HepG2 (cell line): ENCODE results near the gene PM20D1. TPM values are rescaled to one million over a fixed set of nuclear protein-coding genes. Genes with fewer than 3 reads are reported as not detected.

ENCODE experiments used
- FOXP1 ChIP-seq, 2 experiments: fragments of 450-650 bp in 1 of 2; IDR thresholded peaks; 2 replicates each; pipeline ENCODE4 v1.6.1; 2017 to 2018; ENCODE audit warnings: antibody characterized with exemption in 1 of 2
- GTF3A ChIP-seq: sonication (generic); formaldehyde crosslinking; conservative IDR thresholded peaks from 2 replicates; pipeline ENCODE4 v1.4.0; 2020; ENCODE audit warnings: mild to moderate bottlenecking, missing genetic modification reagents
- KLF13 ChIP-seq: sonication (generic); formaldehyde crosslinking; IDR thresholded peaks from 2 replicates; pipeline ENCODE4 v1.4.0; 2020; ENCODE audit warnings: mild to moderate bottlenecking, missing genetic modification reagents
- MXI1 ChIP-seq: IDR thresholded peaks from 3 replicates; pipeline ENCODE4 v1.6.1; 2012; ENCODE audit warnings: low read depth, low read length, inconsistent platforms, borderline replicate concordance
- NAIF1 ChIP-seq: sonication (generic); formaldehyde crosslinking; IDR thresholded peaks from 2 replicates; pipeline ENCODE4 v1.5.0; 2020; ENCODE audit warnings: mild to moderate bottlenecking, missing genetic modification reagents, borderline replicate concordance
- RFX3 ChIP-seq: IDR thresholded peaks from 2 replicates; pipeline ENCODE4 v1.6.1; 2016; ENCODE audit warnings: missing biosample characterization, missing genetic modification reagents
- TBX2 ChIP-seq: sonication (generic); formaldehyde crosslinking; IDR thresholded peaks from 2 replicates; pipeline ENCODE4 v1.5.0; 2020; ENCODE audit warnings: missing genetic modification reagents, mild to moderate bottlenecking, borderline replicate concordance
- ZEB1 ChIP-seq: IDR thresholded peaks from 2 replicates; pipeline ENCODE4 v1.6.1; 2012; ENCODE audit warnings: mild to moderate bottlenecking, low read depth, inconsistent platforms; ENCODE audit not compliant: insufficient replicate concordance
- ZFY ChIP-seq: sonication (generic); formaldehyde crosslinking; IDR thresholded peaks from 2 replicates; pipeline ENCODE4 v1.4.0; 2020; ENCODE audit warnings: missing genetic modification reagents
- ZNF501 ChIP-seq: sonication (generic); formaldehyde crosslinking; IDR thresholded peaks from 2 replicates; pipeline ENCODE4 v1.5.1; 2020; ENCODE audit warnings: mild to moderate bottlenecking, moderate library complexity, missing genetic modification reagents
- ZNF878 ChIP-seq: sonication (generic); formaldehyde crosslinking; IDR thresholded peaks from 2 replicates; pipeline ENCODE4 v1.8.1; 2023; ENCODE audit warnings: mild to moderate bottlenecking, missing genetic modification reagents, moderate library complexity
- polyA plus RNA-seq, 8 experiments: library from polyadenylated mRNA; depleted of rRNA in 3 of 8; stranded (reverse) in 7 of 8; unstranded in 1 of 8; fragments of >200 nt; fragmentation: Illumina TruSeq in 4 of 8; extraction: Trizol in 4 of 8; gene quantifications; 2 replicates each; pipeline versions ENCODE4 v1.2.1 to v1.2.3, GENCODE V29; 2011 to 2016; ENCODE audit warnings: low read depth in 4 of 8, missing spikeins in 1 of 8, mixed read lengths in 1 of 8; ENCODE audit not compliant: insufficient read depth in 1 of 8
- total RNA-seq, 5 experiments: library from RNA; depleted of rRNA; stranded (reverse); fragments of >200 nt; fragmentation: Illumina TruSeq; extraction: Trizol; gene quantifications; 2 replicates each; pipeline ENCODE4 v1.2.3, GENCODE V29; 2016; ENCODE audit warnings: low read depth in 1 of 5
- TF ChIP-seq, protein P1 (sequence below): sonication (generic); formaldehyde crosslinking; IDR thresholded peaks from 2 replicates; pipeline ENCODE4 v1.4.0; 2020; ENCODE audit warnings: missing genetic modification reagents, borderline replicate concordance
- TF ChIP-seq, protein P2 (sequence below): fragments of 450-650 bp; IDR thresholded peaks from 2 replicates; pipeline ENCODE4 v1.6.1; 2016
- TF ChIP-seq, protein P3 (sequence below): sonication (generic); formaldehyde crosslinking; IDR thresholded peaks from 2 replicates; pipeline ENCODE4 v1.5.1; 2020; ENCODE audit warnings: mild to moderate bottlenecking, missing genetic modification reagents, moderate library complexity
- TF ChIP-seq, protein P4 (sequence below): sonication (generic); formaldehyde crosslinking; IDR thresholded peaks from 2 replicates; pipeline ENCODE4 v1.5.0; 2020; ENCODE audit warnings: missing genetic modification reagents
- TF ChIP-seq, protein P5 (sequence below): sonication (generic); formaldehyde crosslinking; IDR thresholded peaks from 2 replicates; pipeline ENCODE4 v1.4.0; 2020; ENCODE audit warnings: low read depth, missing genetic modification reagents

The PM20D1 gene
- total and polyA plus RNA-seq, 2 of the 13 experiments (the other 11 are each of a cell fraction or from before 2014, with no cell fraction given), result not detected

DNA sequence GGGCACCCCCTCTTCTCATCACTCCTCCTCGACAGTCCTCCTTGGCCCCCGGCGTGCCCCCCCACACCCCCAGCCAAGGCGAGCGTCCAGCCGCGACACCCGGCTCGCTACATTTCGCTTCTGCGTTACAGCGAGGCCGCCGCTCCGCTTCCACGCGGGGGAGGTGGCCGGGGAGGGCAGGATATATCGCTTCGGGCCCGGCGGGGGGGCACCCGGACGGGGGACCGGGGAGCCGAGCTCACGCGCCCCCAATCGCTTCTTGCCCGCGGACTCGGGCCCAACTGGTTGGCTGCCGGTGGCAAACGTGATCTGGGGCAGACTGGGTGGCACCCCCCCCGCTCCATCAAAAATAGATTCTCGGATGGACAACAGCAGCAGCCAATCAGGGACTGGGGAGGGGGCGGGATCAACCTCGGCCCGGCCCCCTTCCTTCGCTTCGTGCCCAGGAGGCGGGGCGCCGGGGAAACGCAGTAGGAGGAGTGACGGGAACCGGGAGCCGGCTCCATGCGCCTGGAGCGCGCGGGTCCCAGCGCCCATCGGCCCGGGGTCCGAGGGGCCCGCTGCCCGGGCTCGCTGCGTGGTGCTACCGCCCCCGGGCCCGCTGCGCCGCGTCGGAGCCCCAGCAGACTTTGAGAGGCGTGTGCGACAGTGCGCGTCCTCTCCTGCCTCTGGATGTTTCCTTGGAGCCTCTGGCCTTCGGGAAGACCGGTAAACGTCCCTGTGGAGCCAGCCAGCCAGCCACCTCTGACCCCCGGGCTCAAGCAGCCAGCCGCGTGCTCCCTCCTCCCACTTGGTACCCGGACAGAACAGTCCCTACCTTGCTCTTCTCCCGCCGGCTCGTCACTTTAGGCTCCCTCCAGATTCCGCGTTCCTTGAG is 36.8 kb downstream of the PM20D1 start, which contains the start of gene SLC41A1 (continued):
- TF ChIP-seq, protein P1, sequence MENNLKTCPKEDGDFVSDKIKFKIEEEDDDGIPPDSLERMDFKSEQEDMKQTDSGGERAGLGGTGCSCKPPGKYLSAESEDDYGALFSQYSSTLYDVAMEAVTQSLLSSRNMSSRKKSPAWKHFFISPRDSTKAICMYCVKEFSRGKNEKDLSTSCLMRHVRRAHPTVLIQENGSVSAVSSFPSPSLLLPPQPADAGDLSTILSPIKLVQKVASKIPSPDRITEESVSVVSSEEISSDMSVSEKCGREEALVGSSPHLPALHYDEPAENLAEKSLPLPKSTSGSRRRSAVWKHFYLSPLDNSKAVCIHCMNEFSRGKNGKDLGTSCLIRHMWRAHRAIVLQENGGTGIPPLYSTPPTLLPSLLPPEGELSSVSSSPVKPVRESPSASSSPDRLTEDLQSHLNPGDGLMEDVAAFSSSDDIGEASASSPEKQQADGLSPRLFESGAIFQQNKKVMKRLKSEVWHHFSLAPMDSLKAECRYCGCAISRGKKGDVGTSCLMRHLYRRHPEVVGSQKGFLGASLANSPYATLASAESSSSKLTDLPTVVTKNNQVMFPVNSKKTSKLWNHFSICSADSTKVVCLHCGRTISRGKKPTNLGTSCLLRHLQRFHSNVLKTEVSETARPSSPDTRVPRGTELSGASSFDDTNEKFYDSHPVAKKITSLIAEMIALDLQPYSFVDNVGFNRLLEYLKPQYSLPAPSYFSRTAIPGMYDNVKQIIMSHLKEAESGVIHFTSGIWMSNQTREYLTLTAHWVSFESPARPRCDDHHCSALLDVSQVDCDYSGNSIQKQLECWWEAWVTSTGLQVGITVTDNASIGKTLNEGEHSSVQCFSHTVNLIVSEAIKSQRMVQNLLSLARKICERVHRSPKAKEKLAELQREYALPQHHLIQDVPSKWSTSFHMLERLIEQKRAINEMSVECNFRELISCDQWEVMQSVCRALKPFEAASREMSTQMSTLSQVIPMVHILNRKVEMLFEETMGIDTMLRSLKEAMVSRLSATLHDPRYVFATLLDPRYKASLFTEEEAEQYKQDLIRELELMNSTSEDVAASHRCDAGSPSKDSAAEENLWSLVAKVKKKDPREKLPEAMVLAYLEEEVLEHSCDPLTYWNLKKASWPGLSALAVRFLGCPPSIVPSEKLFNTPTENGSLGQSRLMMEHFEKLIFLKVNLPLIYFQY (CRISPR knock-in tag), result no peak
- TF ChIP-seq, protein P2, sequence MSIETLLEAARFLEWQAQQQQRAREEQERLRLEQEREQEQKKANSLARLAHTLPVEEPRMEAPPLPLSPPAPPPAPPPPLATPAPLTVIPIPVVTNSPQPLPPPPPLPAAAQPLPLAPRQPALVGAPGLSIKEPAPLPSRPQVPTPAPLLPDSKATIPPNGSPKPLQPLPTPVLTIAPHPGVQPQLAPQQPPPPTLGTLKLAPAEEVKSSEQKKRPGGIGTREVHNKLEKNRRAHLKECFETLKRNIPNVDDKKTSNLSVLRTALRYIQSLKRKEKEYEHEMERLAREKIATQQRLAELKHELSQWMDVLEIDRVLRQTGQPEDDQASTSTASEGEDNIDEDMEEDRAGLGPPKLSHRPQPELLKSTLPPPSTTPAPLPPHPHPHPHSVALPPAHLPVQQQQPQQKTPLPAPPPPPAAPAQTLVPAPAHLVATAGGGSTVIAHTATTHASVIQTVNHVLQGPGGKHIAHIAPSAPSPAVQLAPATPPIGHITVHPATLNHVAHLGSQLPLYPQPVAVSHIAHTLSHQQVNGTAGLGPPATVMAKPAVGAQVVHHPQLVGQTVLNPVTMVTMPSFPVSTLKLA, result no peak
- TF ChIP-seq MXI1, result no peak
- TF ChIP-seq RFX3 (CRISPR knock-in tag), result no peak
- no peak for TF ChIP-seq KLF13 (CRISPR knock-in tag)
- TF ChIP-seq ZEB1, result no peak
- TF ChIP-seq, protein P3, sequence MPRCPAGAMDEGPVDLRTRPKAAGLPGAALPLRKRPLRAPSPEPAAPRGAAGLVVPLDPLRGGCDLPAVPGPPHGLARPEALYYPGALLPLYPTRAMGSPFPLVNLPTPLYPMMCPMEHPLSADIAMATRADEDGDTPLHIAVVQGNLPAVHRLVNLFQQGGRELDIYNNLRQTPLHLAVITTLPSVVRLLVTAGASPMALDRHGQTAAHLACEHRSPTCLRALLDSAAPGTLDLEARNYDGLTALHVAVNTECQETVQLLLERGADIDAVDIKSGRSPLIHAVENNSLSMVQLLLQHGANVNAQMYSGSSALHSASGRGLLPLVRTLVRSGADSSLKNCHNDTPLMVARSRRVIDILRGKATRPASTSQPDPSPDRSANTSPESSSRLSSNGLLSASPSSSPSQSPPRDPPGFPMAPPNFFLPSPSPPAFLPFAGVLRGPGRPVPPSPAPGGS (CRISPR knock-in tag), result 0 out of 2 replicates have a peak, but pooled peaks have one; percentile 51
- TF ChIP-seq, protein P4, sequence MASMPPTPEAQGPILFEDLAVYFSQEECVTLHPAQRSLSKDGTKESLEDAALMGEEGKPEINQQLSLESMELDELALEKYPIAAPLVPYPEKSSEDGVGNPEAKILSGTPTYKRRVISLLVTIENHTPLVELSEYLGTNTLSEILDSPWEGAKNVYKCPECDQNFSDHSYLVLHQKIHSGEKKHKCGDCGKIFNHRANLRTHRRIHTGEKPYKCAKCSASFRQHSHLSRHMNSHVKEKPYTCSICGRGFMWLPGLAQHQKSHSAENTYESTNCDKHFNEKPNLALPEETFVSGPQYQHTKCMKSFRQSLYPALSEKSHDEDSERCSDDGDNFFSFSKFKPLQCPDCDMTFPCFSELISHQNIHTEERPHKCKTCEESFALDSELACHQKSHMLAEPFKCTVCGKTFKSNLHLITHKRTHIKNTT (CRISPR knock-in tag), result no peak
- no peak for TF ChIP-seq NAIF1 (CRISPR knock-in tag)
- TF ChIP-seq ZNF501 (CRISPR knock-in tag), result peak; percentile 26; the same call in 1 of the 2 replicates
- TF ChIP-seq, protein P5, sequence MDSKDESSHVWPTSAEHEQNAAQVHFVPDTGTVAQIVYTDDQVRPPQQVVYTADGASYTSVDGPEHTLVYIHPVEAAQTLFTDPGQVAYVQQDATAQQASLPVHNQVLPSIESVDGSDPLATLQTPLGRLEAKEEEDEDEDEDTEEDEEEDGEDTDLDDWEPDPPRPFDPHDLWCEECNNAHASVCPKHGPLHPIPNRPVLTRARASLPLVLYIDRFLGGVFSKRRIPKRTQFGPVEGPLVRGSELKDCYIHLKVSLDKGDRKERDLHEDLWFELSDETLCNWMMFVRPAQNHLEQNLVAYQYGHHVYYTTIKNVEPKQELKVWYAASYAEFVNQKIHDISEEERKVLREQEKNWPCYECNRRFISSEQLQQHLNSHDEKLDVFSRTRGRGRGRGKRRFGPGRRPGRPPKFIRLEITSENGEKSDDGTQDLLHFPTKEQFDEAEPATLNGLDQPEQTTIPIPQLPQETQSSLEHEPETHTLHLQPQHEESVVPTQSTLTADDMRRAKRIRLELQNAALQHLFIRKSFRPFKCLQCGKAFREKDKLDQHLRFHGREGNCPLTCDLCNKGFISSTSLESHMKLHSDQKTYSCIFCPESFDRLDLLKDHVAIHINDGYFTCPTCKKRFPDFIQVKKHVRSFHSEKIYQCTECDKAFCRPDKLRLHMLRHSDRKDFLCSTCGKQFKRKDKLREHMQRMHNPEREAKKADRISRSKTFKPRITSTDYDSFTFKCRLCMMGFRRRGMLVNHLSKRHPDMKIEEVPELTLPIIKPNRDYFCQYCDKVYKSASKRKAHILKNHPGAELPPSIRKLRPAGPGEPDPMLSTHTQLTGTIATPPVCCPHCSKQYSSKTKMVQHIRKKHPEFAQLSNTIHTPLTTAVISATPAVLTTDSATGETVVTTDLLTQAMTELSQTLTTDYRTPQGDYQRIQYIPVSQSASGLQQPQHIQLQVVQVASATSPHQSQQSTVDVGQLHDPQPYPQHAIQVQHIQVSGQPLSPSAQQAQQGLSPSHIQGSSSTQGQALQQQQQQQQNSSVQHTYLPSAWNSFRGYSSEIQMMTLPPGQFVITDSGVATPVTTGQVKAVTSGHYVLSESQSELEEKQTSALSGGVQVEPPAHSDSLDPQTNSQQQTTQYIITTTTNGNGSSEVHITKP (CRISPR knock-in tag), result no peak
- TF ChIP-seq ZFY (CRISPR knock-in tag), result peak; percentile 50; the same call in 1 of the 2 replicates
- TF ChIP-seq TBX2 (CRISPR knock-in tag), result 0 out of 2 replicates have a peak, but pooled peaks have one; percentile 57
- no peak for TF ChIP-seq GTF3A (CRISPR knock-in tag)
- TF ChIP-seq FOXP1 (IDR thresholded peaks at IDR 0.05), result no peak
- TF ChIP-seq FOXP1 (CRISPR knock-in tag; IDR thresholded peaks at IDR 0.05), result 0 out of 2 replicates have a peak, but pooled peaks have one; percentile 6
- TF ChIP-seq ZNF878 (CRISPR knock-in tag), result no peak
